GM21576 (cell line): ENCODE results near the gene HMCN2.

Source experiments
- ATAC-seq: cut with Tn5 transposase; IDR thresholded peaks from one replicate; pipeline ENCODE4 v1.9.1; 2021; ENCODE audit warnings: mild to moderate bottlenecking, moderate library complexity; ENCODE audit not compliant: unreplicated experiment

The HMCN2 gene

DNA sequence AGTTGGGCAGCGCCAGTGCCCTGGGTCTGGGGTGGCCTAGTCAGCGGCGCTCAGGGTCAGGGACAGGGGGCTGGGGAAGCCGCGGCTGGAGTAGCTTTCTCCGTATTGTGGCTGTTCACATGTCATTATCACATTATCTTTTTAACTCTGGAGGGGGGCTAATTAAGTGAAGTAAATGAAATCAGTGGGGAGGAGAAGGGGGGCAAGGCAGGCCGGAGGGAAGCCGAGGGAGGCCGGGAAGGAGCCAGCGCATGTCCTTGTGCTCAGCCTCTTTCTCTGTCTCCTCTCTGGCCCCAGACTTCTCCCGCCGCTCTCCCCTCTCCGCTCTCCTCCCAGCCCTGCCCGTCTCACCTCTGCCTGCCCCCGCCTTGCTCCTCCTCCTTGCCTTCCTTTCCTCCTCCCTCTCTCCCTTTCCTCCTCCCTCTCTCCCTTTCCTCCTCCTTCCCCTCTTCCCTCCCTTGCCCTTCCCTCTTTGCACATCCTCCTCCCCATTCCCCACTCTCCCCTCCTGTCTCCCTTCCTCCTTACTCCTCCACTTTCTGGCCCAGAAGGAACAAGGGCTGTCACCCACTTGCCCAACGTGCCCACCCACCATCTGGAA lies 217.9 kb downstream of the HMCN2 start:
- ATAC-seq, result no peak
